ENCODE data around the gene SNAPC5. TPM values are rescaled to one million over a fixed set of nuclear protein-coding genes. Genes with fewer than 3 reads are reported as not detected.
"Not testable (repeated sequence)": the region's sequence is repeated elsewhere in the genome, so short reads cannot be mapped to it uniquely, and the experiment has no call there.

SNAPC5 gene
- 25.4 and 28.4 TPM in 2 replicates for total RNA-seq (2014; rRNA removed; shearing (Covaris generic))

- DNase-seq (ENCODE audit: low read depth) = peak; percentile 90
These were observed at the start of gene SNAPC5 for GRCh38 chr15:66497502-66498455. SNAPC5 (minus strand) TSS chr15:66497762; CDS start chr15:66497731, 31 bp downstream.

- no peak for DNase-seq (ENCODE audit: low read depth)
These were observed 47.7 kb upstream of the SNAPC5 start for GRCh38 chr15:66545255-66545654.

GRCh38 chr15:66542896-66543295 lies 45.3 kb upstream of the SNAPC5 start:
- DNase-seq (ENCODE audit: low read depth) = no peak

- no peak for DNase-seq (ENCODE audit: low read depth)
These were observed 37.5 kb upstream of the SNAPC5 start for GRCh38 chr15:66535056-66535455.

GRCh38 chr15:66524838-66525237 lies 27.3 kb upstream of the SNAPC5 start:
- DNase-seq (ENCODE audit: low read depth) = no peak

GRCh38 chr15:66523926-66524325 lies 26.4 kb upstream of the SNAPC5 start:
- no peak for DNase-seq (ENCODE audit: low read depth)

- peak; percentile 59 for DNase-seq (ENCODE audit: low read depth)
These were observed 18.4 kb upstream of the SNAPC5 start for GRCh38 chr15:66515901-66516322.

GRCh38 chr15:66514586-66514985 lies 17.0 kb upstream of the SNAPC5 start:
- no peak for DNase-seq (ENCODE audit: low read depth)

GRCh38 chr15:66508293-66508883 lies 10.8 kb upstream of the SNAPC5 start:
- DNase-seq (ENCODE audit: low read depth) = no peak

- DNase-seq (ENCODE audit: low read depth) = no peak
These were observed 8.3 kb upstream of the SNAPC5 start for GRCh38 chr15:66505818-66506217.

GRCh38 chr15:66505430-66505811 lies 7.9 kb upstream of the SNAPC5 start:
- no peak for DNase-seq (ENCODE audit: low read depth)

GRCh38 chr15:66504563-66505429 lies 7.2 kb upstream of the SNAPC5 start, which contains the start of the genes RPL4 and ZWILCH:
RPL4 (minus strand) TSS chr15:66504855; CDS start chr15:66504790, 65 bp downstream.
ZWILCH (plus strand) TSS chr15:66505326; CDS start chr15:66505339, 13 bp downstream.
- peak; percentile 92 for DNase-seq (ENCODE audit: low read depth)

GRCh38 chr15:66503780-66504562 lies 6.4 kb upstream of the SNAPC5 start:
- no peak for DNase-seq (ENCODE audit: low read depth)

GRCh38 chr15:66503041-66503648 lies 5.6 kb upstream of the SNAPC5 start:
- DNase-seq (ENCODE audit: low read depth) = not testable (repeated sequence)

- no peak for DNase-seq (ENCODE audit: low read depth)
These were observed 4.9 kb upstream of the SNAPC5 start for GRCh38 chr15:66502491-66502890.

GRCh38 chr15:66500346-66500745 lies 2.8 kb upstream of the SNAPC5 start:
- not testable (repeated sequence) for DNase-seq (ENCODE audit: low read depth)

- DNase-seq (ENCODE audit: low read depth) = peak; percentile 46
These were observed 1.2 kb upstream of the SNAPC5 start for GRCh38 chr15:66498501-66499386.

- no peak for DNase-seq (ENCODE audit: low read depth)
These were observed 536 bp downstream of the SNAPC5 start for GRCh38 chr15:66496951-66497501.

GRCh38 chr15:66494262-66494661 lies 3.3 kb downstream of the SNAPC5 start:
- no peak for DNase-seq (ENCODE audit: low read depth)
